Activated T-helper 1 cell treated with anti-CD3 and anti-CD28 coated beads, Interleukin-2, amount 50 U/mL, for 16 hours (primary cell): ENCODE results near the gene NRG3.
"Not testable (repeated sequence)": the region's sequence is repeated elsewhere in the genome, so short reads cannot be mapped to it uniquely, and the experiment has no call there.

Experiments
- DNase-seq, 2 donors: peaks; one replicate each; pipeline ENCODE4 v3.0.0-alpha.2; 2020; ENCODE audit warnings: low read depth in 1 of 2, low spot score in 1 of 2

Gene NRG3

DNA sequence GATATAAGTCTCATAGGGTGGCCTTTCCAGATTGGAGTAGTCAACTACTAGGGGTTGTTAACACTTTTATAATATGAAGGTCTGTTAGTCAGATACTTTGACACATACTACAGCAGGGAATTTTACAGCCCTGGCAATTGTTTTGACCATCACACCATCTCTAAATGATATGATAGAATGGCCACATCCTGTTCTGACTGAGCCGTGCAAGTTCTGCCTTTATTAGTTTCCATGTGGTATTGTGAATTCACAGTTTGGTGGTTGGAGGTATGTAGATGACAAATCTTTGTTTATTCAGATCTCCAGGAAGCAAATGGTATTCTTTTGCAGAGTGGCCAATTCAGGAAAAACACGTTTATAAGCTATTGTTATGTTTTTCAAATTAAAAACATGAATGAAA is 83.0 kb downstream of the NRG3 start:
- no peak for DNase-seq

DNA sequence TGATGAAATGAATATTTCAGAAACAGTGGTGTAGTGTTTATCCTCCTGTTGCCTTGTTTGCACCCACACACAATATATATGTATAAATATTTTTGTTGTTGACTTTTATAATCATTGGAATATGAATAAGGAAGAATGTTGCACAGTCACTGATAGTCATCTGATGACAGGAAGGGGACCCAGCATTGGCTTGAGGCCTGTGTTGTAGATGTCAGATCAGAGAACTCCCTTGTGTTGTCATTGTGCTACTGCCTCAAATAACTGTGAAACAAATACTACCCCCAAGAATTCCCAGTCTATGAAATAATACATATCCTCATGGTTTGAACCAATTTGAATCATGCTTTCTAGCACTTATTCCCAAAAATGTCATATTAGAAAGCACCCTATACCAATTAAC is 84.0 kb downstream of the NRG3 start:
- DNase-seq: no peak

- no peak for DNase-seq
These were observed 86.6 kb downstream of the NRG3 start for GRCh38 chr10:81961451-81962184.

- no peak for DNase-seq
These were observed 88.6 kb downstream of the NRG3 start for GRCh38 chr10:81963606-81964005.

GRCh38 chr10:81967716-81968115 is 92.7 kb downstream of the NRG3 start:
- no peak for DNase-seq

DNA sequence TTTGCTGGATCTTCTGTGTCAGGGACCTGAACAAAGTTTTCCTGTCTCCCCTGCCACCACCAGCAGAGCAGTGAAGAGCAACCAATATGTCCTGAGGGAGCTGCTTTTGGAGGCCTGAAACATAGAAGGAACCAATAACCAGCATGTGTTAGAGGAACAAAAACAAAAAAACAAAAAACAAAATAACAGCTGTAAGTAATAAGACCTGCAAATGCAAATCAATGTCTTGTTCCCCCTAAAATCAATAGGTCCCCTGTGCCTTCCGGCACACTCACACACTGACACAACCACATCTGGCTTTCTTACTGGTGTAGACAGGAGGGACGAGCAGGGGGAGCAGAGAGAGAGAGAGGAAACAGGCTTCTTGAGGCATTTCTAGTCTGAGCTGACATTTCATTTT is 94.1 kb downstream of the NRG3 start:
- DNase-seq: no peak

GRCh38 chr10:81978238-81978637 is 103.2 kb downstream of the NRG3 start:
- DNase-seq: no peak

- DNase-seq: no peak
These were observed 106.7 kb downstream of the NRG3 start for GRCh38 chr10:81981724-81982123.

DNA sequence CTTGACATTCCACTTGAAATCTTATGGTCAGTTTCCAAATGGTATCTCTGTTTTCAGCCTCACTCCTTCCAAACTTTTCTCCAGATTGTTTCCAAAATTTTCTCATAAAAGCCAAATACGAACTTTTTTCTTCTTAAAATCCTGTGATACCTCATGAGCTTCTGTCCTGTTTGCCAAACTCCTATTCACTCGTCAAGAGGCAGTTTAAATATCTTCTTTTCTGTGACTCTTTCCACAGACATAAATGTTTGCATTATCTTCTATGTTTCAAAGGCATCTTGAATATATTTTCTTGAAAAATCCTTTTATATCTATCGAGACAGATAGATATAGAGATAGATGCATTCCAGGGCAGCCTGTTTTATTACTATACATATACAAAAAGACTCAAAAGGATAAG is 109.4 kb downstream of the NRG3 start:
- DNase-seq: no peak

- no peak for DNase-seq
These were observed 120.3 kb downstream of the NRG3 start for GRCh38 chr10:81995254-81995653.

DNA sequence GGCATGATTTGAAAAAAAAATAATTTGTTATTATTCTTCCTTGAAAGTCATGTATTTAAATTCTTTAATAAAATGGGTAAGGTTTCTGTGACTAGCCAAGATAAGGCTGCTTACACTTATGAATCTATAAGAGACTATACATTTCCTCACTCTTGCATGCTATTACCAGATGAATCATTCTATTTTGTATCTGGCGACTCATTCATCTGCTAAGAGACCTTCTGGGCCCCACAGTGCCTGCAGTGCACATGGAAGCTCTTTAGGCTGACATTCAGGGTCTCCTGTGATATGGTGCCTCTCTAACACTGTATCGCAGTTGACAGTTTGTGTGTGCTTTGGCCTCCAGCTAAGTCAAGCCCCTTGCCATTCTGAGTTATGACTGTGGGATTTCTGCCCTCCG is 121.9 kb downstream of the NRG3 start:
- DNase-seq: no peak

DNA sequence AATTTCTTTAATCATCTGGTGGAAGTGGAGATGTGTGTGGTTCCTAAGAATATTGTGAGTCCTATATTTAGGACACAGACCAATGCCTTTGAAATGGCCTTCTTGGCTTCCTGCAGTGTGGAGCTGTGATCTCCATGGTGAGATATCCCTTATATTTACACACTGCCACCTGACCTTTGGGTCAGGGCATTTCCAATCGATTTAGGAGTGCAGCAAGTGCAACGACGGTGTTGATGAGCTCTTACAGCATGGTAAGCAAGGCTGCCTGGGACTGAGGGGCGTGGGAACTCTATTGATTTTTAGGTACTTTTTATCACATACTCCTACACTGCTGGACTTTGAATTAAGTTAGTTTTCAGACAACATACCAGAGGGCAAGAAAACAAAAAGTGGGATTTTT is 146.0 kb downstream of the NRG3 start:
- DNase-seq: no peak

DNA sequence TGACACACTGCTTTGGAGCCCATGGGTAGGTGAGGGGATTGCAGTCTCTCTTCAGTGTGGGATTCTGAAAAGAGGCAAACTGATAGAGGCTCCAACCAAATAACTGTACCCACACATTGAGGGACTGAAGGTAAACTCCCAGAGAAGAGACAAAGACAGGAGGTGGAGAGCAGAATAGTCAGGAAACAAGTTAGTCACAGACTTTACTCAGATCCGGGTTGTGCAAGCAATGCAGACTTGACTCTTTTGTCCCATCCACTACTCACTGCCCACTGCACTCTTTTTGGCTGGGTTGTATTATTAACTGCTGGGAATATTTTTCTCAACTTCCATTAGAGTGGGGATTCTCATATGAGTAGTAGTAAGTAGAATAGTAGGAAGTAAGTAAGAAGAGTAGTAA is 152.7 kb downstream of the NRG3 start:
- no peak for DNase-seq

- no peak for DNase-seq
These were observed 162.1 kb downstream of the NRG3 start for GRCh38 chr10:82037076-82037475.

- no peak for DNase-seq
These were observed 163.6 kb downstream of the NRG3 start for GRCh38 chr10:82038587-82038986.

- no peak for DNase-seq
These were observed 165.3 kb downstream of the NRG3 start for GRCh38 chr10:82040336-82040735.

GRCh38 chr10:82041018-82041417 is 166.0 kb downstream of the NRG3 start:
- no peak for DNase-seq

DNA sequence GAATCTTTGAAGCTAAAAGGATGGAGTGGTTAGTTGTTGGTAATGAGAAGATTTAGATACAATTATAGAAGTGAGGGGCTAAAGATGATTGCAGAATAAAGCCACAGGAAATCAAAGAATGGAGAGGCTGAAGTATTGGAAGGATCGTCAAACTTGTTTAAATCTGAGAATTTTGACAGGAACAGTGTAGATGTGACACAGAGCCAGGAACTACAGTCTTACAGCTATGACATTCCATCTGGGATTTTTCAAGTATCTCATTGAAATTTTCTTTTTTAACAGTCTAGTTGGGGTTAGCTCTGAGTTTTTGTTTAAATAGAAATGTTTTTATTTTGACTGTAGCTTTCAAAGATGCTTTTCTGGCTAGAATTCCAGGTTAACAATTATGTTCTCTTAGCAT is 181.4 kb downstream of the NRG3 start:
- no peak for DNase-seq

- DNase-seq: not testable (repeated sequence)
These were observed 192.2 kb downstream of the NRG3 start for GRCh38 chr10:82067192-82067591.

DNA sequence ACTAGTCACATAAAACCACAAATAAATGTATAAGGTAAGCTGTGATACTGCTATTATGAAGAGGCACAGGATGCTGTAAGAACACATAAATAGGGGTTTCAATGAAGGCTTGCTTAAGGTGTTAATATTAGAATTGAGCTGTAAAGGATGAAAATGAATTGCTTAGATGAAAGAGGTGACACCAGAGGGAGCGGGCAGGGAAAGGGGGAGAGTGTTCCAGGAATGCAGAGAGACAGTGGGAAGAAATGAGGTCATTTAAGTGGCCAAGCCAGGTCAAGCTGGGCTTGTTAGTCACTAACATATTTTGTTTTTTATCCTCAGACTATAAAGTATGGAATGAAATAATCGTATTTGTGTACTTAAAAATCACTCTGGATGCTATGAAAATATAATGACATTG is 193.5 kb downstream of the NRG3 start:
- DNase-seq: no peak

DNA sequence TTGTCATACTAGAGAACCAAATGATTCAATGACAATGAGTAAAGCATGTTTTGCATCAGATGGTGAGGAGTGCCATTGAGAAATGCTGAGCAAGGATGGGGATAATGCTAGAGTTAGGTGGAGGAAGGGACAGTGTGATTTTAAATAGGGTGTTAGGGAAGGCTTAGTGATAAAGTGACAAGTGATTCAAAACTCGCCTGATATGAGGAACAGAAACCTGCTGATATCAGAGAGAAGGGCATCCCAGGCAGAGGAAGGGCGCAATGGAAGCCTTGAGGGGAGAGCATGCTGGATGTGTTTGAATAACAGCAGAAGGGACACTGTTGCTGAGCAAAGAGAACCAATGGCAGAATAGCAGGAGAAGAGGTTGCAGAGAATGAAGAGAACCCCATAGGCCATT is 196.2 kb downstream of the NRG3 start:
- no peak for DNase-seq

DNA sequence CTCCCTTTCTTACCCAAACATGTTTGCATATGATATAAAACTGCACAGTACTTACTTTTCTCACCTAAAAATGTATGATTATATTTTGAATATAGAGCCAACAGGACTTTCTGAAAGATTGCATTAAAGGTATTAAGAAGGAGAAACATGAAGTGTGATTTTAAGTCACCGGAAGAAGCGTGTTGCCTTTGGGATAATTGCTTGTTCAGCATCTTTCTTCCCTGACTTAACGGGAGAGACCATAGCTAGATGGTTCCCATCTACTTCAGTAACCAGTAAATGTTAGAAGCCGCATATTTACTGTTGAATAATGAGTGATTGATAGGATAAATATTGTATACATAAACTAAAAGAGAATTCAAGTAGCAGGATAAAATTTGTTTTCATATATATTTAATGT is 197.1 kb downstream of the NRG3 start:
- DNase-seq: no peak

- no peak for DNase-seq
These were observed 200.6 kb downstream of the NRG3 start for GRCh38 chr10:82075605-82076004.

GRCh38 chr10:82084496-82084895 is 209.5 kb downstream of the NRG3 start:
- DNase-seq: no peak
